GM08714 (cell line): ENCODE results near the gene CEP70.
"Not testable (repeated sequence)": the region's sequence is repeated elsewhere in the genome, so short reads cannot be mapped to it uniquely, and the experiment has no call there.

Source experiments
- H3K4me3 ChIP-seq: fragments of 200-500 bp; sonication (Bioruptor generic); 2 replicates; pipeline ENCODE4 v1.5.1; 2014; ENCODE audit warnings: mild to moderate bottlenecking, low read length, inconsistent platforms
- ZNF274 ChIP-seq: IDR thresholded peaks from 2 replicates; pipeline ENCODE4 v1.6.1; 2012; ENCODE audit warnings: mild to moderate bottlenecking, low read depth, low read length

CEP70 gene

GRCh38 chr3:138560501-138560900 lies 33.6 kb downstream of the CEP70 start:
- no peak for TF ChIP-seq ZNF274
- H3K4me3 ChIP-seq, result no peak overlapping the region

GRCh38 chr3:138559134-138559533 lies 34.9 kb downstream of the CEP70 start:
- no peak overlapping the region for H3K4me3 ChIP-seq
- no peak for TF ChIP-seq ZNF274

DNA sequence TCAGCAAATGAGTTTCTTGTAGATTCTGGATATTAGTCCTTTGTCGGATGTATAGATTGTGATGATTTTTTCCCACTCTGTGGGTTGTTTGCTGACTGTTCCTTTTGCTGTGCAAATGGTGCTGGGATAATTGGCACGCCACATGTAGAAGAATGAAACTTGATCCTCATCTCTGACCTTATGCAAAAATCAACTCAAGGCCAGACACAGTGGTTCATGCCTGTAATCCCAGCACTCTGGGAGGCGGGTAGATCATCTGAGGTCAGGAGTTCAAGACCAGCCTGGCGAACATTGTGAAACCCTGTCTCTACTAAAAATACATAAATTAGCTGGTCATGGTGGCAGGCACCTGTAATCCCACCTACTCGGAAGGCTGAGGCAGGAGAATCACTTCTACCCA lies 39.3 kb downstream of the CEP70 start:
- H3K4me3 ChIP-seq, result not testable (repeated sequence)

DNA sequence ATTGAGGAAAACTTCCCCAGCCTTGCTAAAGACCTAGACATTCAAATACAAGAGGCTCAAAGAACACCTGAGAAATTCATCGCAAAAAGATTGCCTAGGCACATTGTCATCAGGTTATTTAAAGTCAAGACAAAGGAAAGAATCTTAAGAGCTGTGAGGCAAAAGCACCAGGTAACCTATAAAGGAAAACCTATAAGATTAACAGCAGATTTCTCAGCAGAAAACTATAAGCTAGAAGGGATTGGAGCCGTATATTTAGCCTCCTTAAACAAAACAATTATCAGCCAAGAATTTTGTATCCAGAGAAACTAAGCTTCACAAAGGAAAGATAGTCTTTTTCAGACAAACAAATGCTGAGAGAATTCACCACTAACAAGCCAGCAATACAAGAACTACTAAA lies 43.1 kb downstream of the CEP70 start:
- not testable (repeated sequence) for H3K4me3 ChIP-seq

DNA sequence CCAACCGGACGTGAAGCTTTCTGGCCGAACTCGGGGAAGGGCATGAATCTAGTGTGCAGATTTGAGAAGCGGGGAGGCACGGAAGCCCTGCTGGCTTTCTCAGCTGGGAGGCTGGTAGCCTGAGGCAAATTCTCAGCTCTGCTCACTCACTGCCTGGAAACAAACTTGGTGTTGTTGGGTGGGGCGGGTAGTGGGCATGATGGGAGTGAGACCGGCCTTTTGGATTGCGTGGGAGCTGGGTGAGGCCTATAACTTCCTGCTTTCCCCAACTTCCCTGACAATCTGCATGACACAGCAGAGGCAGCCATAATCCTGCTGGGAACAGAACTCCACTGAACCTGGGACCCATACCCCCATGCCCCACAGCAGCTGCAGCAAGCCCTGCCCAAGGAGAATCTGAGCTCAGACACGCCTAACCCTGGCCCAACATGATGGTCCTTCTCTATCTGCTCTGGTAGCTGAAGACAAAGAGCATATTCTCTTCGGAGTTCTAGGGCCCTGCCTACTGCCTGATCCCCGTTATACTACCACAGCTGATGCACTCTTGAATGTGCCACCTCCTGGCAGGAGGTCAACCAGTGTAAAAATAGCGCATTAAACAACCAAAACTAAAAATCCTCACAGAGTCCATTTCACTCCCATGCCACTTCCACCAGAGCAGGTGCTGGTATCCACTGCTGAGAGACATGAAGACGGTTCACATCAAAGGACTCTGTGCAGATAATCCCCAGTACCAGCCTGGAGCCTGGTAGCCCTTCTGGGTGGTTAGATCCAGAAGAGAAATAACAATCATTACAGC lies 44.7 kb downstream of the CEP70 start:
- TF ChIP-seq ZNF274, result no peak
- H3K4me3 ChIP-seq, result no peak overlapping the region

DNA sequence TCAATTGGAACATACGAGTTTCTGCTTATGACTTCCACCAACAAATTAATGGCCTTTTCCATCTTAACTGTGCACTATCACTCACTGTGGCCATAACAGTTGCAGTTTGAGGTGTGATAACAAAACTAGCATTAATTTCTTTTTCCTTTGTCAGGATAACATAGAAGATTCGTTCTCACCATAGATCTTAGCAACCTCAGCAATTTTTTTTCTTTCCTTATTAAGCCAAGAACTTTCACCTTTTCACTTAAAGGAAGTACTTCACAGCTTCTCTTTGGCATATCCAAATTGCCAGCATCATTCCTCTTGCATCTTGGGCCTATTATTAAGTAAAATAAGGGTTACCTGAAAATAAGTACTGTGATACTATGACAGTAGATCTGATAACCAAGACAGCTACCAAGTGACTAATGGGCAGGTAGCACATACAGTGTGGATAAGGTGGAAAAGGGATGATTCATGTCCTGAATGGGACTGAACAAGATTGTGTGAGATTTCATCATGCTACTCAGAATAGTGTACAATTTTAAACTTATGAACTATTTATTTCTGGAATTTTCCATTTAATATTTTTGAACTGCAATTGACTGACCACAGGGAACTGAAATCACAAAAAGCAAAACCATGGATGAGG lies 46.6 kb downstream of the CEP70 start:
- no peak overlapping the region for H3K4me3 ChIP-seq
- no peak for TF ChIP-seq ZNF274

DNA sequence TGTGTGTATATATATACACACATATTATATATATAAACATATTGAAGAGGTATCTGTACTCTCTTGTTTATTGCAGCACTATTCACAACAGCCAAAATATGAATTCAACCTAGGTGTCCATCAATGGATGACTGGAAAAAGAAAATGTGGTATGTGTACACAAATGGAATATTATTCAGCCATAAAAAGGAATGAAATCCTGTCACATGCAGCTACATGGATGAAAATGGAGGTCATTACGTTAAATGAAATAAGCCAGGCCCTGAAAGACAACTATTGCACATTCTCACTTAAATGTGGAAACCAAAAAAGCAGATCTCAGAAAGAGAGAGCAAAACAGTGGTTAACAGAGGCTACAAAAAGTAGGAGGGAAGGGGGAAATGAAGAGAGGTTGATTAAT lies 49.5 kb downstream of the CEP70 start:
- H3K4me3 ChIP-seq, result no peak overlapping the region
- no peak for TF ChIP-seq ZNF274

DNA sequence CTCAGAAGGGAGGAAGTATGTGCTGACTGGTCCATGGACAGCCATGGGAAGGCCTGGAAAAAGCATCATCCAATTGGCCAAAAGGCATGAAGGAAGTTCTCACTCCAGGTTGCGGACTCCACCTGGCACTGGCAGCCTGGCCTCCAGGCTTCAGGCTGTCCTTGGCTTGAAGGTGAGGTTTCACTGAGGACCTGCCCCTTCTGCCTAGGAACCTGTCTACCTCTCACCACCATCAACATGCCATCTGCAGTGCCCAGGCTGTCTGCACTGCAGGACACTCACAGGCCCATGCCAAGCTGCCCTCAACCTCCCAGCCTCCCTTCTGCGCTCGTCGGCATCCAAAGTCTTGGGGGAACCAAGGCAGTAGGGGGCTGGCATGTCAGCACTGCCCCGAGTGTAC lies 51.1 kb downstream of the CEP70 start:
- no peak for TF ChIP-seq ZNF274
- no peak overlapping the region for H3K4me3 ChIP-seq

- no peak overlapping the region for H3K4me3 ChIP-seq
- TF ChIP-seq ZNF274, result no peak
Observed at GRCh38 chr3:138539352-138539751, 54.7 kb downstream of the CEP70 start.

- H3K4me3 ChIP-seq, result not testable (repeated sequence)
Observed at GRCh38 chr3:138521445-138521844, 72.6 kb downstream of the CEP70 start.

- no peak overlapping the region for H3K4me3 ChIP-seq
- TF ChIP-seq ZNF274, result no peak
Observed at GRCh38 chr3:138513090-138513843, 80.8 kb downstream of the CEP70 start.

DNA sequence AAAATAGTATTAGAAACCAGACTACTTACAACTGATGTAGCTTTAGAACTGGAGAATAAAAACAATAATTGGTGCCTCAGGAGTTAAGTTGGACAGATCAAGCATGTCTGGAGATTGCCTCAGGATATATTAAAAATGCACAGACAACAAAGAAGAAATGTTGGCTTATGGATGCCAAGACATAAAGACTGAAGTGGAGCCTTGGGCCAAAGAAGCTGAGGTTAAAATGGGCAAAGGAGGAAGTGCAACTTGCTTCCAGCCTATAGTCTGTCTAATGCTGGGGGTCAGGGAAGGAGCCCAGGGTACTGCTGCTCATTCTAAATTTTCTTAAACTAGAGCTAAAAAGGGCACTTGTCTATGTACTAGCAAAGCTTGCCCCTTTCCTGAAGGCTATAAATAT lies 82.1 kb downstream of the CEP70 start:
- no peak for TF ChIP-seq ZNF274
- no peak overlapping the region for H3K4me3 ChIP-seq

DNA sequence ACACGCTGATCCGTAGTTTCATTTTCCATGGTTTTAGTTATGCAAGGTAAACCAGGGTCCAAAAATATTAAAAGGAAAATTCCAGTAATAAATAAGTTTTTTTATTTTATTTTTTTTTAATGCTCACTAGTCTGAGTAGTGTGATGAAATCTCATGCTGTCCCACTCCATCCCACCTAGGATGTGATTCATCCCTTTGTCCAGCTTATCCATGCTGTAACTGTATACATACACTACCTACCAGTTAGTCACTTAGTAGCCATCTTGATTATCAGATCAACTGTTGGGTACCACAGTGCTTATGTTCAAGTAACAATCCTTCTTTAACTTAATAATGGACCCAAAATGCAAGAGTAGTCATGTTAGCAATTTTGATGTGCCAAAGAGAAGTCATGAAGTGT lies 84.5 kb downstream of the CEP70 start:
- TF ChIP-seq ZNF274, result no peak
- H3K4me3 ChIP-seq, result no peak overlapping the region

DNA sequence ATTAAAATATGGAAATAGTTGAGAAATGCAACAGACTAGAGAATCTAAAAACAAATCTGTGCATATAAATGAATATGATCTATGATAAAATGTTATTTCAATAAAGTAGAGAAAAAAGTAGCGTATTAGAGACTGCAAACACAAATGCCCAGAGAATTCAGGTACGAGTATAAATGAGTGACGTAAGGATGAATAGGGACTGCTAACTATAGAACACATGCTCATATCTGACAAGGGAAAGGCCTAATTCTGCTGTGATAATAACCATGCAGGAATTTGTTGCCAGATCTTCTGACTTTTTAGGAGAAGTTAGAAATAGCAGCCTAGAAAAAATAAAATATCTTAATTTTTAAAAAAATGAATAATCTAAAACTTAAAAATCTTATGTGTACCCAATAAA lies 86.5 kb downstream of the CEP70 start:
- TF ChIP-seq ZNF274, result no peak

GRCh38 chr3:138498991-138499390 lies 95.1 kb downstream of the CEP70 start:
- no peak overlapping the region for H3K4me3 ChIP-seq
- no peak for TF ChIP-seq ZNF274

More for the DNA sequence above, 86.5 kb downstream of the CEP70 start:
- no peak overlapping the region for H3K4me3 ChIP-seq
